Stomach (tissue), 9 donors: ENCODE data around the gene IDH3A. TPM values are rescaled to one million over a fixed set of nuclear protein-coding genes. Genes with fewer than 3 reads are reported as not detected.

Experiments
- DNase-seq, 2 donors: peaks; one replicate each; pipeline versions ENCODE4 v3.0.0 to v3.0.0-alpha.2; 2013 to 2019
- H3K27ac ChIP-seq, 5 donors: fragments of 200-600 bp in 4 of 5; sonication (generic) in 4 of 5; one replicate each; pipeline ENCODE4 v1.5.1; 2013 to 2019; ENCODE audit warnings: mild to moderate bottlenecking in 1 of 5, moderate library complexity in 1 of 5
- H3K27me3 ChIP-seq, 3 donors: fragments of 200-600 bp; sonication (generic); one replicate each; pipeline ENCODE4 v1.5.1; 2017 to 2019; ENCODE audit warnings: mixed run types in 1 of 3
- H3K36me3 ChIP-seq, 4 donors: fragments of 200-600 bp; sonication (generic); 1 replicate in 3 of 4; 2 replicates in 1 of 4; pipeline ENCODE4 v1.5.1; 2016 to 2019
- H3K4me1 ChIP-seq, 4 donors: fragments of 200-600 bp; sonication (generic); one replicate each; pipeline ENCODE4 v1.5.1; 2016 to 2019
- H3K4me3 ChIP-seq, 4 donors: fragments of 200-600 bp; sonication (generic) in 3 of 4; one replicate each; pipeline ENCODE4 v1.5.1; 2016 to 2019; ENCODE audit warnings: mild to moderate bottlenecking in 1 of 4
- H3K9me3 ChIP-seq, 4 donors: fragments of 200-600 bp; sonication (generic); one replicate each; pipeline ENCODE4 v1.5.1; 2016 to 2019
- CTCF ChIP-seq, 7 experiments: fragments of 450-650 bp in 4 of 7; fragments of 200-600 bp in 3 of 7; sonication (generic) in 3 of 7; IDR thresholded peaks; one replicate each; pipeline ENCODE4 v1.5.1; 2016 to 2019; ENCODE audit warnings: antibody characterized with exemption in 7 of 7, control low read depth in 2 of 7, mild to moderate bottlenecking in 1 of 7
- EP300 ChIP-seq: sonication (generic); formaldehyde crosslinking; IDR thresholded peaks from one replicate; pipeline ENCODE4 v1.6.1; 2017; ENCODE audit warnings: antibody characterized with exemption
- POLR2A ChIP-seq, 4 donors: fragments of 450-650 bp; IDR thresholded peaks; one replicate each; pipeline ENCODE4 v1.6.1; 2016; ENCODE audit warnings: antibody characterized with exemption in 4 of 4, control low read depth in 2 of 4, mild to moderate bottlenecking in 1 of 4, moderate library complexity in 1 of 4
- POLR2AphosphoS5 ChIP-seq, 3 donors: sonication (generic); formaldehyde crosslinking; IDR thresholded peaks; one replicate each; pipeline ENCODE4 v1.6.1; 2016; ENCODE audit warnings: antibody characterized with exemption in 3 of 3
- WGBS, 5 donors: extraction: QIAGEN DNeasy Blood & Tissue Kit in 3 of 5; methylation state at CpG; one replicate each; pipeline versions ENCODE4 v1.1.5 to v1.1.7; 2013 to 2018; 5-methylcytosine and 5-hydroxymethylcytosine counted together
- intact Hi-C: fragments of 100-400 bp; cut with DNase I; formaldehyde crosslinking; loops from one replicate; pipeline ENCODE4 v1.15.1; 2023; ENCODE audit warnings: low total_unique reads
- polyA plus RNA-seq, 3 donors: library from polyadenylated mRNA; stranded (reverse); fragments of 200-250 nt; gene quantifications; one replicate each; pipeline ENCODE4 v1.2.3, GENCODE V29; 2013
- total RNA-seq, 5 donors: library from RNA; depleted of rRNA; stranded (reverse); fragments of >200 nt; gene quantifications; one replicate each; pipeline versions ENCODE4 v1.1.0 to v1.2.3, GENCODE V29; 2014 to 2016
- donor health status: healthy with polysubstance abuse.
- donor health status: Bipolar disorder and iron deficiency.
- donor health status: healthy.

IDH3A gene
- total and polyA plus RNA-seq, 8 donors: 25.5 to 731 (median 49.1) TPM

GRCh38 chr15:78157203-78157602 lies 8.0 kb downstream of the IDH3A start:
- Histone ChIP-seq H3K4me3 (no peak overlapping the region), H3K27ac (no peak overlapping the region), H3K4me1 (peaks cover 0 to 20% (median 10%) of the 10 kb centered on the region in 4 donors), H3K9me3 (no peaks in the 10 kb centered on the region), H3K27me3 (no peaks in the 10 kb centered on the region), H3K36me3 (peaks cover 36 to 68% (median 60%) of the 10 kb centered on the region in 4 donors)
- TF ChIP-seq EP300 (no peak), POLR2AphosphoS5 (IDR thresholded peaks at IDR 0.05) (no peak), CTCF (IDR thresholded peaks at IDR 0.05) (no peak), POLR2A (IDR thresholded peaks at IDR 0.05) (no peak)
- intact Hi-C loops: no loop called here
- WGBS, 5 donors: 18 to 48% (median 33%) methylated on average over 2 of the region's 2 CpGs
- no peak for DNase-seq

DNA sequence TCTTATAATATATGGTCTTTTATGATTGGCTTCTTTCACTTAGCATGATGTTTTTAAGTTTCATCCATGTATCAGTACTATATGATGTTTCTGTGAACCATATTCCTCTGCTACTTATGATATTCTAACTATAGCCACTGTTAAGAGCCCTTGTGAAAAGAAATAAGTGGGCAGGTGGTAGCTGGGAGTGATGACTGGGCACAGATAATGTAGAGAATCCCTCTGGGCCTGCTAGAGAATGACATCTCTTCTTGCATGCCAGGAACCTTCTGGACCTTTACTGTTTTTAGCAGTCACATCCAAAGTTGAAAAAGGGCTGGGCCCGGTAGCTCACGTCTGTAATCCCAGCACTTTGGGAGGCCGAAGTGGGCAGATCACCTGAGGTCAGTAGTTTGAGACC lies 10.2 kb downstream of the IDH3A start:
- peaks cover 0 to 20% (median 8%) of the 10 kb centered on the region in 4 donors for H3K4me1 ChIP-seq
- intact Hi-C loops: no loop called here
- H3K9me3 ChIP-seq: no peaks in the 10 kb centered on the region
- H3K27ac ChIP-seq: no peak overlapping the region
- H3K36me3 ChIP-seq: peaks cover 47 to 90% (median 81%) of the 10 kb centered on the region in 4 donors
- no peak for TF ChIP-seq EP300
- no peak for TF ChIP-seq POLR2AphosphoS5 (IDR thresholded peaks at IDR 0.05)
- no peak for TF ChIP-seq POLR2A (IDR thresholded peaks at IDR 0.05)
- no peak for TF ChIP-seq CTCF (IDR thresholded peaks at IDR 0.05)
- no peak for DNase-seq
- no peaks in the 10 kb centered on the region for H3K27me3 ChIP-seq
- no peak overlapping the region for H3K4me3 ChIP-seq
- WGBS, 5 donors: 92 to 100% (median 98%) methylated on average over 3 of the region's 3 CpGs

- H3K36me3 ChIP-seq: peaks cover 70 to 100% (median 96%) of the 10 kb centered on the region in 4 donors
- 84 to 94% (median 92%) methylated on average over 13 of the region's 13 CpGs for WGBS, 5 donors
- no peaks in the 10 kb centered on the region for H3K4me1 ChIP-seq
- TF ChIP-seq POLR2A (IDR thresholded peaks at IDR 0.05) (no peak), EP300 (no peak), CTCF (IDR thresholded peaks at IDR 0.05) (no peak), POLR2AphosphoS5 (IDR thresholded peaks at IDR 0.05) (no peak)
- intact Hi-C loops: no loop called here
- no peaks in the 10 kb centered on the region for H3K27me3 ChIP-seq
- DNase-seq: no peak
- no peak overlapping the region for H3K27ac ChIP-seq
- no peak overlapping the region for H3K4me3 ChIP-seq
- H3K9me3 ChIP-seq: no peaks in the 10 kb centered on the region
Observed at GRCh38 chr15:78162038-78162437, 12.9 kb downstream of the IDH3A start.

DNA sequence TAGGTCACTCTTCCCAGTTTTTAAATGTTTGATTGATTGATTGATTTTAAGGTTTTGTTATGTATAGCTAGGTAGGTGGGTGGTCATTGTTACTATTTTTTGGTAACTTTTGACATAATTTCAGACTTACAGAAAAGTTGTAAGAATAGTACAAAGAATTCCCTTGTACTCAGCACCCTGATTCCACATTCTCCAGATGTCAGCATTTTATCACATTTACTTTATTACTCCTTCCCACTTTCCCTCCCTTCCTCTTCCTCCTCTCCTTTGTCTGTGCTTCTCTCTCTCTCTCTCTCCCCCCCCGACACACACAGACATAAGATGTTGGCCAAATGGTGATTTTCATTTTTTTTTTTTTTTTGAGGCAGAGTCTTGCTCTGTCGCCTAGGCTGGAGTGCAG lies 14.8 kb downstream of the IDH3A start:
- no peaks in the 10 kb centered on the region for H3K4me1 ChIP-seq
- no peaks in the 10 kb centered on the region for H3K27me3 ChIP-seq
- H3K9me3 ChIP-seq: no peaks in the 10 kb centered on the region
- no peak overlapping the region for H3K4me3 ChIP-seq
- no peak for TF ChIP-seq POLR2A (IDR thresholded peaks at IDR 0.05)
- TF ChIP-seq CTCF (IDR thresholded peaks at IDR 0.05): no peak
- intact Hi-C loops: no loop called here
- WGBS, 5 donors: 91 to 100% (median 97%) methylated on average over 2 of the region's 2 CpGs
- no peak overlapping the region for H3K27ac ChIP-seq
- H3K36me3 ChIP-seq: peaks cover 73 to 100% (median 99%) of the 10 kb centered on the region in 4 donors
- no peak for DNase-seq
